RWPE2 (cell line): ENCODE measurements around the gene FAF1.

Experiments
- ATAC-seq: fragments of 200-7000 bp; cut with Tn5 transposase; 3 replicates; pipeline ENCODE4 v1.9.1; 2021; ENCODE audit warnings: low read depth
- DNase-seq: peaks from one replicate; pipeline ENCODE4 v3.0.0-alpha.2; 2020; ENCODE audit warnings: low spot score
- H3K27ac ChIP-seq: fragments of 450-650 bp; 2 replicates; pipeline ENCODE4 v1.5.1; 2017; ENCODE audit warnings: mild to moderate bottlenecking; ENCODE audit not compliant: poor library complexity, severe bottlenecking
- H3K27me3 ChIP-seq: fragments of 250-450 bp; sonication (Bioruptor Pico); 2 replicates; pipeline ENCODE4 v1.5.1; 2021; ENCODE audit warnings: mild to moderate bottlenecking, moderate library complexity; ENCODE audit not compliant: insufficient read depth, poor library complexity, severe bottlenecking
- H3K36me3 ChIP-seq: fragments of 250-450 bp; sonication (Bioruptor Pico); 2 replicates; pipeline ENCODE4 v1.5.1; 2020; ENCODE audit warnings: low read depth, mild to moderate bottlenecking, moderate library complexity
- H3K4me1 ChIP-seq: fragments of 250-450 bp; sonication (Bioruptor Pico); 2 replicates; pipeline ENCODE4 v1.5.1; 2021; ENCODE audit warnings: mild to moderate bottlenecking, moderate library complexity; ENCODE audit not compliant: insufficient read depth, poor library complexity, severe bottlenecking
- H3K4me3 ChIP-seq: fragments of 250-450 bp; sonication (Bioruptor Pico); 2 replicates; pipeline ENCODE4 v1.5.1; 2021; ENCODE audit warnings: mild to moderate bottlenecking, moderate library complexity; ENCODE audit not compliant: severe bottlenecking
- H3K9me3 ChIP-seq: fragments of 250-450 bp; sonication (Bioruptor Pico); 2 replicates; pipeline ENCODE4 v1.5.1; 2021; ENCODE audit warnings: mild to moderate bottlenecking, moderate library complexity; ENCODE audit not compliant: severe bottlenecking
- CTCF ChIP-seq: fragments of 450-650 bp; IDR thresholded peaks from one replicate; pipeline ENCODE4 v1.5.1; 2017; ENCODE audit warnings: mild to moderate bottlenecking, moderate library complexity; ENCODE audit not compliant: poor library complexity, severe bottlenecking

The FAF1 gene

DNA sequence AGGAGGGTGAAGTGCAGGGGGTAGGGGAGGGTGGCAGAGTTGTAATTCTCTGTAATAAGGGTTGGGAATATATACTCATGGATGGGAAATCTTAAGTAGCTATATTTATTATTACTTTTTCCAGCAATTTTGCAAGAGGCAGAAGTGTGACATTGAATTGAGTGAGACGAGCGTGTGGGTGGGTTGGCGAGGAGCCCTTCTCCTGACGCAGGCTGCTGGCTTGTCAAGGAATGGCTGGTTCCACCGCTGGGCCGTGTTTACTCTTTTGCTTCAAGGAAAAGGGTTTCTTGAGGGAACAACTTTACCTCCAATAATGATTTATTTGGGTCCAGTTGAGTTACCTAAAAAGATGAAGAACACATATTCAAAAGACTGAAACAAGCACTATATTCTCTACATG, 518.9 kb downstream of the FAF1 start:
- ATAC-seq, result no peak
- H3K27me3 ChIP-seq, result no peaks in the 10 kb centered on the region
- H3K9me3 ChIP-seq, result no peaks in the 10 kb centered on the region
- H3K36me3 ChIP-seq, result 0 out of 2 replicates have a peak, but pooled peaks cover 8% of the 10 kb centered on the region
- DNase-seq, result no peak
- TF ChIP-seq CTCF, result no peak
- no peaks in the 10 kb centered on the region for H3K4me1 ChIP-seq
- H3K4me3 ChIP-seq, result no peak overlapping the region
- H3K27ac ChIP-seq, result no peak overlapping the region

- Histone ChIP-seq H3K4me1 (no peaks in the 10 kb centered on the region), H3K4me3 (no peak overlapping the region), H3K36me3 (0 out of 2 replicates have a peak, but pooled peaks cover 8% of the 10 kb centered on the region), H3K9me3 (no peaks in the 10 kb centered on the region), H3K27ac (no peak overlapping the region), H3K27me3 (no peaks in the 10 kb centered on the region)
- ATAC-seq (peak; percentile 55; the same call in 1 of the 3 replicates), DNase-seq (no peak)
- TF ChIP-seq CTCF, result no peak
Measured at GRCh38 chr1:50438945-50439344, 521.1 kb downstream of the FAF1 start.

DNA sequence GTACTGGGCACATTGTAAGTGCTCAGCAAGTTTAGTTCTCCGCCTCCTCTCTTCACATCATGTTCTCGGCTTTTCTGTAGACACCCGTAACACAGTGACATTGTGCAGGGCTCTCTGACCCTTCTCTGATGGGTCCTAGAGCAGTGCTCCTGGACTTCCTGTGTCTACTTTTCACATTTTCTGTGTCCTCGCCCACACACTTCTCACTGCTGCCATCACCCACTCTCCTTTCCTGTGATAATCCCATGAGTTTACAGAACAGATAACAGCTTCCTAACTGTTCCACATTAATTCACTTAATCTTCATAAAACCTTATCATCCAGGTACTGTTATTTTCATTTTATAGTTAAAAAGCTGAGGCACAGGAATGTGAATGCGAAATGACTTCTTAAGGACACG, 523.6 kb downstream of the FAF1 start:
- 0 out of 2 replicates have a peak, but pooled peaks cover 8% of the 10 kb centered on the region for H3K36me3 ChIP-seq
- ATAC-seq (no peak), DNase-seq (no peak)
- no peaks in the 10 kb centered on the region for H3K4me1 ChIP-seq
- H3K4me3 ChIP-seq, result no peak overlapping the region
- H3K27ac ChIP-seq, result no peak overlapping the region
- peaks cover 5% of the 10 kb centered on the region for H3K27me3 ChIP-seq
- no peak for TF ChIP-seq CTCF
- no peaks in the 10 kb centered on the region for H3K9me3 ChIP-seq

DNA sequence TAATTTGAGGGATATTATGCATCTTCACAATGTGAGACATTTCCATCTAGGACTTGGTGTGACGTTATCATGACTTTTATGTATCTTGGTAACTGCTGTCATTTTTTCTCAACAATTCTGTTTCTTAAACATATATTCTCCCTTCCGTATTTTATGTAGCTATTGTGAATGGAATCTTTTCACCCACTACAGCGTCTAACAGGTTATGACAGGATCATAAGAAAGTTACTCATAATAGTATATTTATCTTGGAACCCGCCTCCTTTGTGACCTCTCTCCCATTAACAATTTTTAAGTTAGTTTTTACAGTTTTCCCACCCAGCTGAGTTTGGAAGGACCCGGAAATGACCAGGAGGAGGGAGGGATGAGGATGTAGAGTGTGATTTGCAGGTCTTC, 530.1 kb downstream of the FAF1 start:
- no peak for TF ChIP-seq CTCF
- H3K9me3 ChIP-seq, result no peaks in the 10 kb centered on the region
- ATAC-seq (no peak), DNase-seq (no peak)
- H3K4me1 ChIP-seq, result no peaks in the 10 kb centered on the region
- no peak overlapping the region for H3K27ac ChIP-seq
- H3K36me3 ChIP-seq, result no peaks in the 10 kb centered on the region
- H3K4me3 ChIP-seq, result no peak overlapping the region
- H3K27me3 ChIP-seq, result peaks cover 69% of the 10 kb centered on the region

DNA sequence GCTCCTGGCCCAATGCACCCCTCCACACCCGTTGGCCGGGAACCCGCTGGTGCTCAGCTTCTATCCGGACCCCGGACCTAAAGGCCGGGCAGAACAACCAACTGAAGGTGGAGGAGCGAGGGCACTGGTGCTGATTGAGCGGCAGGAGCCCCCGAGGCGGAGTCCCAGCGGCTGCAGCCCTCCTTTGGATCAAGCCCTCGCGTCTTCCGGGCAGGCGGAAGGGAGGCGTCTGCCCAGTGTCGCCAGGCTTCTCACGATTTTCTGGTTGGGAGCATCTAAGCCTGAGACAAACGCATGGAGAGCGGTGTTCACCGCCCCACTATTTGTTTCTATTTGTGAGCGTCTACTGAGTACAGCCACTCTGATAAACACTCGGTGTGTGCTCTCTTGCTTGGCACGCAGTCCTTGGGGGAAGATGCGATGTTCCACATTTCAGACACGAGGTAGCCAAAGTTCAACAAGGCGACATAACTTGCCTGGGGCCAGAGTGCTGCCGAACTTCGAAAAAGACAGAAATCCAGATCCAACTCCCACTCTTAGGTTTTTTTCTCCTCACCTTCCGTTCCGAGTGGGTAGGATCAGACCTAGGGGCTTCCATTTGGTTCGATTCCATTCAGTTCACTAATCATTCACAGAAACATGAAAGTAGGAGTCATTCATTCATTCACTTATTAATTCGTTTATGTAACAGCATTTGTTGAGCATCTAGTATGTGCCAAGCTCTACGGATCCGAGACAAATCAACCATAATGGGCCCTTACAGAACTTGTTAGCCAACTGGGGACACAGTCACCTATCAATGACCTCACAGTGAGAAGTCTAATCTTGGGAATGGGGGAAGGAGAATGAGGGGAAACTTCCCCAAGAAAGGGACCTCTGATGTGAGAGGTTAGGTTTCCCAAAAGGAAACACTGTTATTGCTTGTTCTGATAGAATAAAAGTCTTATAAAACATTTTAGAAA, 532.0 kb downstream of the FAF1 start:
- no peaks in the 10 kb centered on the region for H3K4me1 ChIP-seq
- no peaks in the 10 kb centered on the region for H3K9me3 ChIP-seq
- peaks cover 88% of the 10 kb centered on the region for H3K27me3 ChIP-seq
- no peaks in the 10 kb centered on the region for H3K36me3 ChIP-seq
- ATAC-seq (no peak), DNase-seq (no peak)
- no peak overlapping the region for H3K4me3 ChIP-seq
- TF ChIP-seq CTCF, result no peak
- no peak overlapping the region for H3K27ac ChIP-seq
